HG02870 (cell line): ENCODE measurements around the gene NFYB.
"Not testable (repeated sequence)": the region's sequence is repeated elsewhere in the genome, so short reads cannot be mapped to it uniquely, and the experiment has no call there.

Experiments
- ATAC-seq: cut with Tn5 transposase; IDR thresholded peaks from one replicate; pipeline ENCODE4 v1.9.1; 2021; ENCODE audit warnings: mild to moderate bottlenecking, moderate library complexity; ENCODE audit not compliant: unreplicated experiment

The NFYB gene

DNA sequence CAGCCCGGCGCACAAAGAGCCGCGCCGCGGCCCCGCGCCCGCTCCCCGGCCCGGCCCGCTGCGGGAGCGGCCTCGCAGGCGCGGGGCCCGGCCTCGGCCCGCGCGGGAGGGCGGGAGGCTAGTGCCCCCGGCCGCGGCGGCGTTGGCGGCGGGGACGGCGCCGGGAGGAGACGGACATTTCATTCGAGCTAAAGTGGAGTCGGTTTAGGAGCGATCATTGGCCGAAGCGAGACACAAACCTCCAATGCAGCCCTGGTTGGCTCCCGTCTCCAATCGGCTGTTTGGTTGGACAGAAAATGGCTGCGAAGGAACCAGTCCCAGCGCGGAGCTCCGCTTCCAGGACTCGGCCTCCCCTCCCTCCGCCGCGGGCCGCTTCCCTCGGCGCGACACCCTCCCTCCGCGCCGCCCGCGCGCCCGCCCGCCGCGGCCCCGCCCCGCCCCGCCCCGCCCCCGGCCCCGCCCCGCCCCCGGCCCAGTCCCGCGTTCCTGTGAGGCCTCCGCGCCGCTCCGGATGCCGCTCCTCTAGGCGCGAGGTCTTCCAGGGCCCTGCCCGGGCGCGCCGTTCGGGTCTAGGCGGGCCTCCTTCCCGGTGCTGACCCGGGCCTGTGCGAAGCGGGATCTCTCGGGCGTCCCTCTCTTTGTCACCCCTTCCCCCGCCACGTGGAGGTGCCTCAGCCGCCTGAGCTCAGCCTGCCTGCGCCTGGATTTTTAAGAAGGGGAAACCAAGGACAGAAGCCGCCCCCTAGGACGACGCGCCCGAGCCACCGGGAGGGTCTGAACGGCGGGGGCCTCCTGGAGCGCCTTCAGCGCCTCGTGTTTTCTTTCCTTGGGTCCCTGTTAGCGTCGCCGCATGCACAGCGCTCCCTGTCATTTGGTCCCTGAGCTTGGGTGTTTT is at the start of gene NFYB:
Gene NFYB, minus strand, starts transcription at position 309 of the 895 bp plus-strand sequence. CDS start 2,757 bp downstream, outside the sequence.
- peak; percentile 91 for ATAC-seq

DNA sequence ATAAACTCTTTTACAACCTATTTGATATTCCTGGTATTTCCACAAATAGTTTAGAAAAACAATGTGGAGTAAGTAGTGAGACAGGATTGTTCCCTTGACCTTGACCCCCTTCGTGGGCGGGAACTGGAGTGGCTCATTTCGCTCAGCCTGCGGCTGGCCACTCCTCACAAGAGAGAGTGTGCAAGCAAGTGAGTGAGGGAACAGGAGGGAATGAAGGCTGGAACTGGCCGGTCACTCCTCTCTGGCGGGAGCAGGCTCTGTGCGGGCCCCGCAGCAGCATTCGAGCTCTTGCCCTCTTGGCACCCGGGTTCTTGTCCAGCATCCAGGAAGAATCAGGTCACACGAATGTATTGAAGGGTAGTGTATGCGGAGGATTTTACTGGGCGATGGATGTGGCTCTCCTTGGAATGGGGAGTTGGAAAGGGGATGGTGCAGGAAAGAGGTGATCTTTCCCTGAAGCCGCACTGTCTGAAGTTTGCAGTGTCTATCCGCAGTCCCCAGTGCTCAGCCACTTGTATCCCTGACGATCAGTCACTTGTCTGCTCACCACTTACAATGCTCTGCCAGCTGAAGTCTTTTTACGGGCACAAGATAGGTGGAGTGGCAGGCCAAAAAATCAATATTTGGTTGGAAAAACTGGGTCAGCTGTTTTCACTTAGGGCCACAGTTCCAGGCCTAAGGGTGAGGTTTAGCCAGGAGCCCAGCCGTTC is 49.6 kb upstream of the NFYB start:
- no peak for ATAC-seq

- ATAC-seq, result no peak
These were observed 45.4 kb upstream of the NFYB start for GRCh38 chr12:104183443-104183842.

- no peak for ATAC-seq
These were observed 44.8 kb upstream of the NFYB start for GRCh38 chr12:104182621-104183378.

- ATAC-seq, result no peak
These were observed 44.1 kb upstream of the NFYB start for GRCh38 chr12:104182144-104182543.

DNA sequence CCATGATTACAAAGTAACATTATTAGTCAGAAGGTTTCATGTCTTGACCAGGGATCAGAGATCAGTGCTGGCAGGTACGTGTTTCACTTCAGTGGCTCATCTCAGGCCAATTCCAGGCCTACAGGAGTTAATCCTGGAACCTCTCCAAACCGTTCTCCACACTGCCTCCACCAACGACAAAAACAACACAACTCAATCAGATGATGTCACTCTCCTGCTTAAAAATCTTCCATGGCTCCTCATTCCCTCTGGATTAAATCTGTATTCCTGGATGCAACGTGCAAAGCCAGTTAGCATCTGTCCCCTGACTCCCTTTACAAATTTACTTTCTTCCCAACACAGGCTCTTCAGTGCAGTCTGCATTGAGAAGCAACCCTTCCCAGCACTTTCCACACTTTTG is 43.3 kb upstream of the NFYB start:
- no peak for ATAC-seq

DNA sequence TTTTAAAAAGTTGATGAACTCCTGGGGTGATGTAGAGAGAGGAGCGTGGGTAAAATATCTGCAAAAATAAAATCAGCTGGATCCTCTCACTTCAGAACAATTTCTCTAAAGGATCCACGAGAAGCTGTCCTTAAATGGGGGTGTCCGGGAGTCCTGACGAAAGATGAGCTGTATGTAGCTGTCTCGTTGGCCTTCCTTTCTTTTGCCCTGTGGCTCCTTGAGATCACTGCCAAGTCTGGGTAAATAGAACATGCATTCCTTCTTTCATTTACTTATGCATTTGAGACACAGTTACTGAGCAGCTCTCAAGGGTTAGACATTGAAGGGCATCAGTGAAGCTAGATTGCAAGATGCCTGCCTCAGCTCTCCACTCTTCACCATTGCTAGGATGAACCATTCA is 42.4 kb upstream of the NFYB start:
- no peak for ATAC-seq

DNA sequence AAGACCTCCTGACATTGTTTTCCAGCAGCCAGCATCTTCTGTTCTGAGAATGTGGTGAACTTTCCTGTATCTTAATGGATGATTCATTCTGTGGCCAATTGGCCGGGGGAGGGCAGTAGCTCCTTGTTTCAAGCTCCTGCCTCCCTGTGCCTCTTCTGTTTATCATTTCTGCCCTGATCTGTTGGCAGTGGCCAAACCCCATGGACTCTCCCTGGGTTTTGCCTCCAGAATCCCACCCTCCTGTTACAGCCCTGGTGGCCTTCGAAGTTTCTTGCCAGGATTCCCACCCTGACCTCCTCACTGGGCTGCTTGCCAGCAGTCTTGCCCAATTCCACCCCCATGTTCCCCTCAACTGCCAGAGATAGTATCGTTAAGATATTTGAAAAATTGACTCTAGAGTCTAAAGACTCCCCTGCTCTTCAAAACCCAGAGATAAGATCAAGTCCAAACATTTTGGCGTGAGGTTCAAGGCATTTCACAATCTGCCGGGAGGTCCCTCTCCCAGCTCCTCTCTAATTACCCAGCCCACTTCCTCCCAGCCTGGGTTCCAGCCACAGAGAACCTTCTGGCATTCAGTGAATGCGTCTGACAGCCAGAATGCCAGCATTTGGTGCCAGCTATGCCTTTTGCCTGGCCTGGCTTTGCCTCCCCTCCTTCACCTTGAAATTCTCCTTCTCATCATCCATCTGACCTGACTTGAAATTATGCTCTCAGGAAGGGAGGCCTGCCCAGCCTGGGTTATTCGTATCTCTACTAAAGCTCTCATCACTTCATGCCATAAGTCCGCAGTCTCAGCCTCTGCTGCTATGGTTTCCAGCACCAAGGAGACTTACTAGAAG is 39.9 kb upstream of the NFYB start:
- ATAC-seq, result no peak

DNA sequence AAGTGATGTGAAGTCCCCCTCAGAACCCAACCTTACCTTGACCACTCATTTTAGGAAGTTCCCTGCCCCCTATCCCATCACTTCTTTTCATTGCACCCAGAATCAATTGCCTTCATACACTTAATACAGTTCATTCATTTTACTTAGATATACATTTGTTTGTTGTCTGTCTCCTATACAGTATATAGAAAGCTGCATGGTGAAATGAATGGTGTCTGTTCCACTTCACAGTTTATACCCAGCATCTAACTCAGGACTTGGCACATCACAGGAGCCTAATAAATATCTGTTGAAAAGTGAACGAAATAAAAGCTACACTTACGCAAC is 39.3 kb upstream of the NFYB start:
- no peak for ATAC-seq

- no peak for ATAC-seq
These were observed 37.8 kb upstream of the NFYB start for GRCh38 chr12:104175726-104176247.

DNA sequence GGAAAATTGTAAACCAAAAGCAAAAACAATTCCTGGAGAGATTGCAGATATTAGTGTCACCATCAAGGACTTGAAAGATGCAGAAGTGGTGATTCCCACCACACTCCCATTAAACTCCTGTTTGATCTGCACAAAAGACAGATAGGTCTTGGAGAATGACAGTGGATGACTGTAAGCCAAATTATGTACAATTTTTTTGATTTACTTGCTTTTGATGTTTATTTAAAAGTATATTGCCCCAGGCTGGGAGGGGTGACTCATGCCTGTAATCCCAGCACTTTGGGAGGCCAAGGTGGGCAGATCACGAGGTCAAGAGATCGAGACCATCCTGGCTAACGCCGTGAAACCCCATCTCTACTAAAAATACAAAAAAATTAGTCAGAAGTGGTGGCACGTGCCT is 35.8 kb upstream of the NFYB start:
- ATAC-seq, result not testable (repeated sequence)

DNA sequence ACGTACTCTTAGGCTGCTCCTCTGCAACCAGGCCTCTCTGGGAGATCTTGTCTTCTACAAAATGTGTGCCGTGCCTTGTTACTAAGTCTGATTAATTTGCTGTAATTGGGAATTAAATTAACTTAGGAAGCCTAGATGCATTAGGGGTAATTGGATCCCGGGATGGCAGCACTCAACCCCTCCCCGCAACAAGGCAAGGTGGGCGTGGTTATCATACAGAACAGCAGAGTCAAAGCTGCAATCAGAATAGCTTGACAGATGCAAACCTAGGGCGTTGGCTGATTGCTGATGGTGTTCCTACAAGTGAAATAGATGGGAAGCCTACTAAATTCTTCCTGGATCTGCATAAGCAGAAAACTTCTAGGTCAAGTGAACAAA is 34.5 kb upstream of the NFYB start:
- ATAC-seq, result no peak

- ATAC-seq, result no peak
These were observed 34.0 kb upstream of the NFYB start for GRCh38 chr12:104171785-104172569.

DNA sequence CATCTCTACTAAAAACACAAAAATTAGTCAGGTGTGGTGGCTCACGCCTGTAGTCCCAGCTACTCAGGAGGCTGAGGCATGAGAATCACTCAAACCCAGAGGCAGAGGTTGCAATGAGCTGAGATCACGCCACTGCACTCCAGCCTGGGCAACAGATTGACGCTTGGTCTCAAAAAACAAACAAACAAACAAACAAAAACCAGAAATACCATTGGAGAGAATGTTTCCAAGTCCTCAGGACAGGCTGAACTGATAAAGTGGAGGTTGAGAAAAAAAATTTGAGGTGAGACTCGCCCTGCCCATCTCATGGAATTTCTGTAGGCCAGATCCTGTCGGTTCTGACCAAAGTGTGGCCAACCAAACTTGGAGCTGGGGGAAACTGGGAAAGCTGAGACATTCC is 30.6 kb upstream of the NFYB start:
- ATAC-seq, result no peak

GRCh38 chr12:104167519-104168458 is 29.8 kb upstream of the NFYB start:
- no peak for ATAC-seq

DNA sequence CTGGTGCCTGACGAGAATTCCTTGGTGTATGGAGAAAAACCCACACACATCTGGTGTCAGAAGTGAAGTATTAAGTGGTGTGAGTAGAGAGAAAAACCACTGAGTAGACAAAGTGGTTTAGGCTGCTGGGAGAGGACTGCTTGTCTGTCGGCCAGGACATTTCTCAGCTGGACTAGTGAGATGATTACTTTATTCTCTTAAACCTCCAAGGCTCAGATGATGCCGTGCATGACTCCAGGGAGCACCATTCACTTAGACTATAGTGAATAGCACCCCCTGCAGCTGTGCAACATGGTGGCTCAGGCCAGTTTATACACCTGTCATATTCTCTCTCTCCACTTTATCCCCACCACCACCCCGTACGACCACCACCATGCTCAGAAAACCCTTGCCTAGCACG is 28.5 kb upstream of the NFYB start:
- ATAC-seq, result no peak

DNA sequence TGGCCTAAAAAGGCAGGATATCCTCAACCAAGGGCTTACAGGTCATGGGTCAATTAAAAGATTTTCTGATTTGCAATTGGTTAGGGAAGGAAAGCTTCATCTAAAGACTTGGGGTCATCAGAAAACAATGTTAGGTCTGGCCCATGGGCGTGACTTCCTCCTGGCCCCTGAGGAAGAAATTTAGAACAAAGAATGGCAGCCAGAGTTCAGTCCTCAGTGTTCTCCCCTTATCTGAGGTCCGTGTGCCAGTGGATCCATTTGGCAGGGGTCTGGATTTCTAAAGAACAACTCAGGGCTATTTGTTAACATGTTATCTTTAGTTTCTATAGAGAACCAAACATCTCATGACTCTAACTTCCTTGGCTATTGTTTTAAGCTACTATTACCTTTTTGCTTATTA is 27.8 kb upstream of the NFYB start:
- no peak for ATAC-seq

DNA sequence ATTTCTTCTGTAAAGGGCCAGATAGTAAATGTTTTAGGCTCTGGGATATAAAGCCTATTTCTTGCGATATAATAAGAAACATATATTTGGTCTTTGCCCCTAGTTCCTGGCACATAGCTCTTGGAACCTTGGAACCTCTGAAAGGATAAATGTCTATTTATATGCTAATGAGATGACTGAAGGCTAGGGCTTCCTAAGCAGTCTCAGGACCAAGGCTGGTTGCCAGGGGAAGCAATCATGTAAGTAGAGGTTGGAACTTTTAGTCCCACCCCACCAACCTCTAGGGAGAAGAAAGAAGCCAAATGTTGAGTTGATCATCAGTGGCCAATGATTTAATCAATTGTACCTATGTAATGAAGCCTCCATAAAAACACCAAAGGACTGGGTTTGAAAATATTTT is 26.6 kb upstream of the NFYB start:
- no peak for ATAC-seq

GRCh38 chr12:104163631-104164030 is 25.6 kb upstream of the NFYB start:
- no peak for ATAC-seq
